Stimulated activated CD4-positive, alpha-beta T cell treated with anti-CD3 and anti-CD28 coated beads, Interleukin-4, amount 100 ng/mL, for 48 hours (primary cell): ENCODE measurements around the gene SPRR2D.
"Not testable (repeated sequence)": the region's sequence is repeated elsewhere in the genome, so short reads cannot be mapped to it uniquely, and the experiment has no call there.

Source experiments
- DNase-seq, 2 donors: peaks; one replicate each; pipeline ENCODE4 v3.0.0-alpha.2; 2020; ENCODE audit warnings: low read depth in 2 of 2

Gene SPRR2D

GRCh38 chr1:153040950-153041631, at the start of gene SPRR2D:
Gene SPRR2D (minus strand): TSS chr1:153041120. CDS start chr1:153040346, 774 bp downstream.
- no peak for DNase-seq

GRCh38 chr1:153087652-153088051, 46.7 kb upstream of the SPRR2D start:
- DNase-seq = no peak

- no peak for DNase-seq
Observed at GRCh38 chr1:153081736-153082135, 40.8 kb upstream of the SPRR2D start.

- no peak for DNase-seq
Observed at GRCh38 chr1:153072806-153073726, 32.1 kb upstream of the SPRR2D start.

- no peak for DNase-seq
Observed at GRCh38 chr1:153071511-153071910, 30.6 kb upstream of the SPRR2D start, which contains the start of gene SPRR2B. Gene SPRR2B (minus strand): TSS chr1:153071611. CDS start chr1:153070839, 772 bp downstream.

- DNase-seq = no peak
Observed at GRCh38 chr1:153070243-153070642, 29.3 kb upstream of the SPRR2D start.

GRCh38 chr1:153058826-153059784, 18.2 kb upstream of the SPRR2D start:
- no peak for DNase-seq

- no peak for DNase-seq
Observed at GRCh38 chr1:153058154-153058553, 17.2 kb upstream of the SPRR2D start.

GRCh38 chr1:153057375-153057774, 16.5 kb upstream of the SPRR2D start, which contains the start of gene SPRR2A:
Gene SPRR2A (minus strand): TSS chr1:153057512. CDS start chr1:153056735, 777 bp downstream.
- no peak for DNase-seq

GRCh38 chr1:153056111-153056510, 15.2 kb upstream of the SPRR2D start:
- not testable (repeated sequence) for DNase-seq

- DNase-seq = no peak
Observed at GRCh38 chr1:153049211-153049610, 8.3 kb upstream of the SPRR2D start.

- DNase-seq = no peak
Observed at GRCh38 chr1:153035211-153035610, 5.7 kb downstream of the SPRR2D start.

- DNase-seq = no peak
Observed at GRCh38 chr1:153032677-153033308, 8.1 kb downstream of the SPRR2D start.

- no peak for DNase-seq
Observed at GRCh38 chr1:153032073-153032472, 8.8 kb downstream of the SPRR2D start.

- no peak for DNase-seq
Observed at GRCh38 chr1:153030895-153031294, 10.0 kb downstream of the SPRR2D start, which contains the start of gene SPRR1B. Gene SPRR1B (plus strand): TSS chr1:153031203. CDS start chr1:153032346, 1,143 bp downstream.

- no peak for DNase-seq
Observed at GRCh38 chr1:153028766-153029165, 12.2 kb downstream of the SPRR2D start.

- no peak for DNase-seq
Observed at GRCh38 chr1:153025797-153026196, 15.1 kb downstream of the SPRR2D start.

- no peak for DNase-seq
Observed at GRCh38 chr1:153024413-153024812, 16.5 kb downstream of the SPRR2D start.

GRCh38 chr1:153023109-153023508, 17.8 kb downstream of the SPRR2D start:
- DNase-seq = no peak

- DNase-seq = not testable (repeated sequence)
Observed at GRCh38 chr1:153022340-153022739, 18.6 kb downstream of the SPRR2D start.

- DNase-seq = not testable (repeated sequence)
Observed at GRCh38 chr1:153021829-153022228, 19.1 kb downstream of the SPRR2D start.
